Panc1 (cell line): ENCODE measurements around the gene VAV3. TPM values are rescaled to one million over a fixed set of nuclear protein-coding genes. Genes with fewer than 3 reads are reported as not detected.

ENCODE experiments used
- ATAC-seq: fragments of 200-7000 bp; cut with Tn5 transposase; 2 replicates; pipeline ENCODE4 v1.9.1; 2020; ENCODE audit warnings: mild to moderate bottlenecking, moderate library complexity
- BruUV-seq: library from RNA; stranded (reverse); fragments of 400-500 nt; replicated peaks from 2 replicates; lab custom pipeline; 2021; lab: Mats Ljungman, UMichigan
- CTCF ChIA-PET: fragments of 300-600 bp; sonication (Branson Sonifier 250); formaldehyde crosslinking; loops from one replicate; lab custom pipeline; 2022; ENCODE audit warnings: antibody characterized with exemption; lab: Charles Lee
- POLR2A ChIA-PET: fragments of 300-600 bp; sonication (Branson Sonifier 250); formaldehyde crosslinking; loops from one replicate; lab custom pipeline; 2022; ENCODE audit warnings: antibody characterized with exemption; lab: Charles Lee
- DNase-seq: peaks from one replicate; pipeline ENCODE4 v3.0.0-alpha.2; 2010; ENCODE audit warnings: low read depth, low spot score
- H3K27ac ChIP-seq: 2 replicates; pipeline ENCODE4 v1.5.1; 2011; ENCODE audit warnings: mild to moderate bottlenecking, low read length, inconsistent platforms
- H3K27me3 ChIP-seq: fragments of 200-500 bp; sonication (Bioruptor generic); 2 replicates; pipeline ENCODE4 v1.6.0; 2014; ENCODE audit warnings: low read length, inconsistent platforms; ENCODE audit not compliant: control insufficient read depth, insufficient read depth
- H3K36me3 ChIP-seq: fragments of 200-500 bp; sonication (Bioruptor generic); 2 replicates; pipeline ENCODE4 v1.5.1; 2014; ENCODE audit warnings: inconsistent platforms, mild to moderate bottlenecking, low read length, moderate library complexity; ENCODE audit not compliant: control insufficient read depth, insufficient read depth
- H3K4me1 ChIP-seq: 2 replicates; pipeline ENCODE4 v1.5.1; 2011; ENCODE audit warnings: inconsistent platforms, mild to moderate bottlenecking, low read length, moderate library complexity; ENCODE audit not compliant: control insufficient read depth, insufficient read depth
- H3K4me3 ChIP-seq, 2 experiments: 2 replicates each; pipeline ENCODE4 v1.5.1; 2011 to 2012; ENCODE audit warnings: low read depth in 2 of 2, low read length in 2 of 2, mild to moderate bottlenecking in 2 of 2, inconsistent platforms in 1 of 2, moderate library complexity in 1 of 2
- H3K9me3 ChIP-seq: fragments of 200-500 bp; sonication (Bioruptor generic); 2 replicates; pipeline ENCODE4 v1.5.1; 2014; ENCODE audit warnings: low read depth, mild to moderate bottlenecking, inconsistent platforms, low read length, moderate library complexity; ENCODE audit not compliant: control insufficient read depth, insufficient read depth
- CTCF ChIP-seq: fragments of 450-650 bp; IDR thresholded peaks from 2 replicates; pipeline ENCODE4 v1.5.1; 2017; ENCODE audit warnings: mild to moderate bottlenecking
- POLR2AphosphoS5 ChIP-seq: IDR thresholded peaks from 2 replicates; pipeline ENCODE4 v1.6.1; 2012; ENCODE audit warnings: mild to moderate bottlenecking, low read depth, low read length, moderate library complexity
- REST ChIP-seq, 2 experiments: IDR thresholded peaks; 2 replicates each; pipeline ENCODE4 v1.6.1; 2011 to 2012; ENCODE audit warnings: low read depth in 2 of 2, control low read depth in 1 of 2, low read length in 1 of 2, mild to moderate bottlenecking in 1 of 2, moderate library complexity in 1 of 2; ENCODE audit not compliant: insufficient read depth in 1 of 2
- SIN3A ChIP-seq: IDR thresholded peaks from 2 replicates; pipeline ENCODE4 v1.6.1; 2012; ENCODE audit warnings: low read depth, mild to moderate bottlenecking, low read length, moderate library complexity, borderline replicate concordance; ENCODE audit not compliant: insufficient read depth
- TCF7L2 ChIP-seq: IDR thresholded peaks from 2 replicates; pipeline ENCODE4 v1.6.1; 2011; ENCODE audit warnings: mild to moderate bottlenecking, low read depth, low read length, inconsistent platforms
- in situ Hi-C: cut with HindIII; loops from 2 replicates; pipeline ENCODE4 v1.10.0; 2016; ENCODE audit warnings: low sequenced_read_pairs, low pct_unique_long_range_greater_than_20kb
- intact Hi-C: fragments of 100-400 bp; cut with micrococcal nuclease; formaldehyde crosslinking; loops from one replicate; pipeline ENCODE4 v1.10.0; 2022; ENCODE audit not compliant: unreplicated experiment
- total RNA-seq: library from RNA; stranded (reverse); gene quantifications from one replicate; pipeline ENCODE4 v1.2.1, GENCODE V29; 2021; ENCODE audit not compliant: unreplicated experiment

Gene VAV3
- total RNA-seq, 1 experiment from 2014 or later, result 0.23 TPM

- no TSS peak for BruUV-seq
- TF ChIP-seq TCF7L2, result no peak
- TF ChIP-seq SIN3A, result no peak
- TF ChIP-seq CTCF, result no peak
- TF ChIP-seq REST (IDR thresholded peaks at IDR 0.05; ENCODE audit: insufficient read depth in 1 of 2, low read depth in 2 of 2, low read length in 1 of 2), result no peak
- no peak for TF ChIP-seq POLR2AphosphoS5
- no peaks in the 10 kb centered on the region for H3K9me3 ChIP-seq
- H3K27me3 ChIP-seq, result no peaks in the 10 kb centered on the region
- no peaks in the 10 kb centered on the region for H3K4me1 ChIP-seq
- DNase-seq (no peak), ATAC-seq (no peak)
- in situ Hi-C loops (no loop called here), intact Hi-C loops (no loop called here)
- no peaks in the 10 kb centered on the region for H3K36me3 ChIP-seq
- ChIA-PET POLR2A (no interaction called here), CTCF (no interaction called here)
- no peak overlapping the region for H3K27ac ChIP-seq
- H3K4me3 ChIP-seq, result no peak overlapping the region
Observed at GRCh38 chr1:107866870-107867269, 98.1 kb downstream of the VAV3 start.

GRCh38 chr1:107865627-107866026 is 99.4 kb downstream of the VAV3 start:
- in situ Hi-C loops (no loop called here), intact Hi-C loops (no loop called here)
- no peaks in the 10 kb centered on the region for H3K4me1 ChIP-seq
- TF ChIP-seq POLR2AphosphoS5 (no peak), REST (IDR thresholded peaks at IDR 0.05; ENCODE audit: insufficient read depth in 1 of 2, low read depth in 2 of 2, low read length in 1 of 2) (no peak), CTCF (no peak), TCF7L2 (no peak), SIN3A (no peak)
- H3K36me3 ChIP-seq, result no peaks in the 10 kb centered on the region
- no peak for DNase-seq
- H3K4me3 ChIP-seq, result no peak overlapping the region
- CTCF ChIA-PET, result no interaction called here
- no peaks in the 10 kb centered on the region for H3K9me3 ChIP-seq
- ATAC-seq, result no peak
- no peaks in the 10 kb centered on the region for H3K27me3 ChIP-seq
- no peak overlapping the region for H3K27ac ChIP-seq
- POLR2A ChIA-PET, result no interaction called here
- BruUV-seq, result no TSS peak
